NCI-H1048 (cell line): ENCODE data around the gene HYAL1.
A peak's percentile ranks its signal among the peaks of the same experiment; 100 is the strongest.

ENCODE experiments used
- DNase-seq: peaks from one replicate; lab custom pipeline; 2025; lab: John Stamatoyannopoulos, UW

HYAL1 gene

DNA sequence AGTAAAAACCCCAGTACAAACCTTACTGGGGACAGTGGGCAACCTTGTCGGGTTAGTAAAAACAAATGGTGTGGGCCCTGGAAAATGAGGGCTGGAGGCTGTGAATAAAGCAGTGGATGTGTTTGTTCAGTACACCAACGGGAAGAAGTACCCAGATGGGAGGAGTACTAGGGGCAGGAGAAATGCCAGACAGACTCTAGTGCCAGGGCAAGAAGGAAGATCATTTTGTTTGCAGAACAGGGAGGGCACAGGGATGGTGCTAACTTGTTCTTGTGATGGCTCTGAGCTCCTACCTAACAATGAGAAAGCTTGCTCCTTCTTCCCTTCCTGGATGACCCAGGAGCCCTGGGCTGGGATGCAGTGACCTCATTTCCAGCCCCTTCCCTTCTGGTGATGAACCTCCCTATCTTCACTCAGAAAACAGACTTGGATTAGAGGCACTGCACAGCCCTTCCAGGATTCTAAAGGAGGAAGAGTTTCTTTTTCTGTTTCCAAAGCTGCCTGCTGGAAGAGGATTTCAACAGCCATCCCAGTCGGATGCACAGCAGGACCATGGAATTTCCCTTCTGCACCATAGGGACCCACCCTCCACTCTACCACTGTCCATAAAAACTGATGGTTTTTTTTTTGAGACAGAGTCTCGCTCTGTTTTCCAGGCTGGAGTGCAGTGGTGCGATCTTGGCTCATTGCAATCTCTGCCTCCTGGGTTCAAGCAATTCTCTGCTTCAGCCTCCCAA is 31.1 kb upstream of the HYAL1 start:
- DNase-seq: no peak

DNA sequence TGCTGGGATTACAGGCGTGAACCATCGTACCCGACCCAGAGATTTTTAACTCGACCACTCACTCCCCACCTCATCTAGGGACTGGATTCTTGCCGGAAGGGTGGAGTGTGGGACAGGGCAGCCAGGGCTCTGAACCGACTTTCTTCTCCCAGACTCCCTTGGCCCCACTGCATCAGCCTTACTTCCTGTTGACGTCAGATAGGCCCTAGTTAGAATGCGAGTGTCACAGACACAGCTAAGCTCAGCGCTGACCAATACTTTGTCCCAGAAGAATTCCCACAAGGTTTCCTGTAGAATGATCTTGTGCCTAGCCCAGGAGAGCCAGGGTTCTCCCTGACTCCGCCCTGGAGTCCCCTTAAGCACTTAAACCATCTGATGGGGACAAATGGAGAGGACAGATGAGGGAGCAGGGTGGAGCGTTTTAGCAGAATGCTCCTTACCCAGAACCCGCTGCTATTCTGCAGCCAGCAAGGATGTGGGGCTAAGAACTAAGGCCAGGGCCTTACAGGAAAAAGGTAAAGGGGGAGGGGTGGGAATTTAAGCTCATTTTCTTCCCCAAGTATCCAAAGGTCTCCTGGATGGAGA is 30.5 kb upstream of the HYAL1 start:
- no peak for DNase-seq

GRCh38 chr3:50331364-50331907 is 28.1 kb upstream of the HYAL1 start:
- DNase-seq: no peak

DNA sequence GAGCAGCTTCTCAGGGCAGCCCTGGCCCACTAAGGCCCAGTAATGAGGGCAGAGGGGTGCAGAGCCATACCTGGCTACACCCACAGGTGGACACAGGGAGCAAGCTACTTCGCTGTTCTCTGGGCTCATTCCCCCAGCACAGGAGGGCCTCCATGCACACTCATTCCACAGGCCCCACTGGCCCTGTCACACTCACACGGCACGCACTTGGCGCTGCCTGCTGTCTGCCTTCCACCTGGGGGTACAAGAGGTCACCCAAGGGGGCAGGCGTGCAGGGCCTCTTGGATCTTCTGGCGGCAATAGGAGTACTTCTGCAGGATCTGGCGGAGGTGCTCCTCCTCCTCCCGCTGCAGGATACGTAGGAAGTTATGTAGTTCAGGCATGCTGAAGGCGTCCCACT is 27.0 kb upstream of the HYAL1 start:
- no peak for DNase-seq

GRCh38 chr3:50327943-50328691 is 24.7 kb upstream of the HYAL1 start, which contains the start of gene TUSC2:
TUSC2 (minus strand) TSS chr3:50328223; CDS start chr3:50328099, 124 bp downstream.
- peak; percentile 95 for DNase-seq

- no peak for DNase-seq
Measured at GRCh38 chr3:50327129-50327528, 23.8 kb upstream of the HYAL1 start.

DNA sequence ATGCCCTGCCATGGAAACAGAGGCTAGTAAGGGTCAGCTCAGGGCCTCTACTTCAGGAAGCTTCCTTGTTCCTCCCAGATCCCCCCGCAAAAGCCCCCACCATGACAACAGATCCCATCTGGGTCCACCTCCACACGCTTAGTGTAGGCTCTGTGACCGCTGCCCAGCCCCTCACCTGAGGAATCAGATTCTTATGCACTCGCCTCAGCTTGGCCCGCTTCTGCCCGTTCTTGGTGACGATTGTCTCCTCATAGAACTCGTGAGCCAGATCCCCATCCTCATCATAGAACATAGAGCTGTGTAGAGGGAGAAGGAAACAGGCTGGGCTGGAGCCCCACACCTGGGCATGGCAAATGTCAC is 22.8 kb upstream of the HYAL1 start:
- no peak for DNase-seq

- DNase-seq: no peak
Measured at GRCh38 chr3:50325497-50326181, 22.3 kb upstream of the HYAL1 start.

- no peak for DNase-seq
Measured at GRCh38 chr3:50325113-50325480, 21.7 kb upstream of the HYAL1 start.

GRCh38 chr3:50324351-50325112 is 21.2 kb upstream of the HYAL1 start:
- DNase-seq: peak; percentile 61

DNA sequence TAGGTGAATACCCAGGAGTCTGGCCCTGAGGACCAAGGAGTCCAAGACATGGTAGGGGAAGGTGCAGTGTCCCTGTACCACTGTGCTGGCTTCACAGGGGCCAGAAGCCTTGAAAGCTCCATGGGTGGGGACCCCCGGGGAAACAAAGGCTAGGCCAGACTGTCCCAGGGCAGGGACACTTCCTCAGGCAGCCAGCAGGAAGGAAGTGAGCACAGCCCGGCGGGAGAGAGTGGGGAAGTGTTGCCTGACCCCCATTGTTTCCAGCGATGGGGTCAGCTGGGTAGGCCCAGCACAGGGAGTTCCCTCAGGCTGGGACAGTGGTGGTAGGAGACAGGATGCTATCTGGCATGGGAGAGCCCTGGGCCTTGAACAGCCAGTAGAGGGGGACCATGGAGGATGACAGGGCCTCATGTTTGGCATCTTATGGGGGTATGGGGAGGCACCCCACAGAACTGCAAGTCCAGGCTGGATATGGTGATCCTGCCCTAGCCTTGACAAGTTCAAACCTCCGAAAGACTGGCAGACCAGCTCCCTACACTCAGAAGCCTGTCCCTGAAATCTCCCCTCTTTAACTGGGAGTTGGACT is 20.3 kb upstream of the HYAL1 start:
- no peak for DNase-seq

DNA sequence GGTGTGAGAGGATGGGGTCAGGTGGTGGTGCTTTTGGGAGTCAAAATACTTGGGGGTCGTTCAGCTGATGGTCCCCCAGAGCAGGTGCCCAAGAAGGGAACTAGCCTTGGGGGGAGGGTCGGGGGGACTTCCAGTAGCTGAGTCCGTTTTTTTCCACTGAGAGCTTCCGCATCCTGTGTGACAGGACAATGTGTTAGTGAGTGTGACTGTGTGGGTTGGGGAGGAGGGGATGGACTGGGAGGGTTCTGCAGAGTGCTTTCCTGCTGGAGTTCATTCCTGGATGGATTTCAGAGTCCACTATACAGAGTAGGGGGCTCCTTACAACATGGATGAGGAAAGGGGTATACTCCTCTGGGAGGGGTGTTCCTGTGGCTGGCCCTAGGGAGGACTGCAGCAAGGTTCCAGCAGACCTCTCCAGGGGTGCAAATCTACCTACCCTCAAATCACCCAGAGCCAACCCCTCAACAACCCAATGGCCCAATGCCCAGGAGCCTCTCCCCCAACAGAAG is 19.8 kb upstream of the HYAL1 start:
- DNase-seq: no peak

DNA sequence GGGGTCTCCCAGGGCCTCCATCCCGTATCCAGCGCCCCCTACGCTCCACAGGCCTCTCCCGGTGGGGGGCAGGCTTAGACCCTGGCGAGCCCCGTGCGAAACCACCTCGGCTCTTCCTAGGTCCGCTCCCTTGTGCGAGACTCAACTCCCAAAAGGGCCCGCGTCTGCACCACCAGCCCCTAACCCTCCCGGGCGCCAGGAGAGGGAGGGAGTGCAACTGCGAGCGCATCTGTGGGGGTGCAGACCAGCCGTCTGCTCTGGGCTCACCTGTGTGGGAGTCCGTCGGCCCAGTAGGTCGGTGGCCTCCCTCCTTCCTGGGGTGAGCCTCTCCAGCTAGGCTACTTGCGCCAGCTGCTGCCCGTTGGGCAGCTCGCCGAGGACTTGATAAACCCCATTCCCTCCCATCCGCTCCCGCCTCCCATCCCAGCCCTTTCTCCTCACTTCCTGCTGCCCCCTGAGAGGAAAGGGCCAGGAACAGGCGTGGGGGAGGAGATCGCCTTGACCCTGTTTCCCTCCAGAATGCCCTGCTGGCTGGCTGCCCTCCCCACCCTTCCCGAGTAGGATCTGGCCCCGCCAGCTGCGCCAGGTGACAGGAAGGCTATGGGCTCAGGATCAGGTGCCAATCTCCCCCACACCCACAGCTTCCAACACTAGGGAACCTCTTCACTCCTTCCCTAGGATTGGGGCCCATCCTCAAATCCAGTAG is 19.2 kb upstream of the HYAL1 start, which contains the start of gene HYAL2:
HYAL2 (minus strand) TSS at position 360 of the 706 bp plus-strand sequence. CDS start 2,256 bp downstream, outside the sequence.
- no peak for DNase-seq

DNA sequence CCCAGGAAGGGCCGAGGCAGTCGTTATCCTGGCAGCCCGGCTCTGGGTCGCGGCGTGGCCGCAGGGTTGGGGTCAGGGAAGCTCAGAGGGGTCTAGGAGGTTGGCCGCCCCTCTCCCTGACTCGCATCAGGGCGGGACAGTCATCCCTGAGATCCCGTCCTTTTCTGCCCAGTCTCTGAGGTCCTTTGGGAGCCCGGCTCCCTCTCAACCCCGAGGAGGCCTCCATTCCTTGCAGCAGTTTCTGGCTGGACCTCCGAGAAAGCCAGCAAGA is 18.7 kb upstream of the HYAL1 start:
- no peak for DNase-seq

DNA sequence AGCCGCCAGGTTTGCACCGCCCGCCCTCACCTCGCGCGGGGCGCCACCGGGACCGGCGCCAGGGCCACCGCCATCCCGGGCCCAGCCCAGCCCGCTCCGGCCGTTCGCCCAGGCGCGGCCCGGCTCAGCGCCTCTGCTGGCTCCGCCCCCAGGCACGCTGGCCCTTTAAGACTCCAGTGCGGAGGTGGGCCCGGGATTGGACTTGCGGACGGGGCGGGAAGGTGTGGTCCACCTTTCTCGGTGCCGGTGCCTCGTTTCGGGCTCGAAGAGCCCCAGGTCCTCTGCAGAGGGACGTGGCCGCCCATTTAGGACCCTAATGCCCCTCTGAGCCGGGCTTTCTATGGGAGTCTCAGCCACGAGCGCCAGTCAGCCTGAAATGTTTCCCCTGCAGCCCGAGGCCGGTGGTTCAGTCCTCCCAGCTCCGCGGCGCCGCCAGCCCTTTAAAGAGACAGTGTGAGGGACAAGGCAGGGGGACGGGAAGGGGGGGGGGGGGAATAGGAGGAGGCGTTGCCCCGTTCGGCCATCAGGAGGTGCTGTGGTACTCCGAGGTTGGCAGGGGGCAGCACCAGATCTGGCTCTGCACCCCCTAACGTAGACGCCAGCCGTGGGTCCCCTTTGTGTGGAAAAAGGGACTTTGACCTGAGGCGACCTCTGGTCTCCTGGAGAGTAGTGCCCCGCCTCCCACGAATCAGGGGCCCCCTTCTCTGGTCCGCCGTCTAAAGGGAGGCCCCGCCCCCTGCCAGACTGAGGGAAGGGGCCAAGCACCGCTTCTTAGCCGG is 18.2 kb upstream of the HYAL1 start:
- peak; percentile 68 for DNase-seq

- DNase-seq: peak; percentile 50
Measured at GRCh38 chr3:50320853-50321335, 17.5 kb upstream of the HYAL1 start.

- no peak for DNase-seq
Measured at GRCh38 chr3:50319894-50320625, 16.7 kb upstream of the HYAL1 start.

- no peak for DNase-seq
Measured at GRCh38 chr3:50319181-50319893, 16.0 kb upstream of the HYAL1 start.
